Testis (tissue), 3 donors: ENCODE data around the gene HYOU1. TPM values are rescaled to one million over a fixed set of nuclear protein-coding genes. Genes with fewer than 3 reads are reported as not detected.
"Not testable (repeated sequence)": the region's sequence is repeated elsewhere in the genome, so short reads cannot be mapped to it uniquely, and the experiment has no call there.

Experiments
- DNase-seq: peaks from one replicate; pipeline ENCODE4 v3.0.0-alpha.2; 2019
- H3K27ac ChIP-seq, 2 donors: fragments of 200-600 bp; sonication (generic); one replicate each; pipeline ENCODE4 v1.5.1; 2019
- H3K27me3 ChIP-seq: fragments of 200-600 bp; sonication (generic); one replicate; pipeline ENCODE4 v1.5.1; 2019
- H3K36me3 ChIP-seq: fragments of 200-600 bp; sonication (generic); one replicate; pipeline ENCODE4 v1.5.1; 2017; ENCODE audit warnings: low read depth; ENCODE audit errors: missing control alignments
- H3K4me1 ChIP-seq: fragments of 200-600 bp; sonication (generic); one replicate; pipeline ENCODE4 v1.5.1; 2019
- H3K4me3 ChIP-seq, 2 donors: fragments of 200-600 bp; sonication (generic); one replicate each; pipeline ENCODE4 v1.5.1; 2017 to 2019
- H3K9me3 ChIP-seq: fragments of 200-600 bp; sonication (generic); one replicate; pipeline ENCODE4 v1.5.1; 2017
- POLR2A ChIP-seq: fragments of 450-650 bp; IDR thresholded peaks from one replicate; pipeline ENCODE4 v1.6.1; 2017; ENCODE audit warnings: antibody characterized with exemption, mild to moderate bottlenecking, moderate library complexity
- WGBS, 2 donors: methylation state at CpG; one replicate each; pipeline ENCODE4 v1.1.5; 2018; 5-methylcytosine and 5-hydroxymethylcytosine counted together
- intact Hi-C: fragments of 100-400 bp; cut with DNase I; formaldehyde crosslinking; loops from one replicate; pipeline ENCODE4 v1.15.1; 2023; ENCODE audit warnings: low total_unique reads
- polyA plus RNA-seq: library from polyadenylated mRNA; stranded (reverse); fragments of 350-450 nt; fragmentation: Illumina TruSeq; extraction: RNeasy Lipid Tissue Mini Kit (QIAGEN cat#74804); gene quantifications from one replicate; pipeline ENCODE4 v1.2.3, GENCODE V29; 2014; ENCODE audit warnings: low read depth, low replicate concordance; ENCODE audit not compliant: insufficient read depth
- total RNA-seq, 2 donors: library from RNA; depleted of rRNA; stranded (reverse); fragments of >200 nt; gene quantifications; one replicate each; pipeline ENCODE4 v1.2.3, GENCODE V29; 2016
- TF ChIP-seq, protein P1 (sequence below), 3 experiments: fragments of 450-650 bp in 2 of 3; fragments of 200-600 bp in 1 of 3; sonication (generic) in 1 of 3; IDR thresholded peaks; one replicate each; pipeline ENCODE4 v1.5.1; 2016 to 2019; ENCODE audit warnings: antibody characterized with exemption in 3 of 3, mild to moderate bottlenecking in 2 of 3, moderate library complexity in 1 of 3

HYOU1 gene
- total and polyA plus RNA-seq, 3 donors from 2014 or later: 126 to 209 (median 127) TPM

DNA sequence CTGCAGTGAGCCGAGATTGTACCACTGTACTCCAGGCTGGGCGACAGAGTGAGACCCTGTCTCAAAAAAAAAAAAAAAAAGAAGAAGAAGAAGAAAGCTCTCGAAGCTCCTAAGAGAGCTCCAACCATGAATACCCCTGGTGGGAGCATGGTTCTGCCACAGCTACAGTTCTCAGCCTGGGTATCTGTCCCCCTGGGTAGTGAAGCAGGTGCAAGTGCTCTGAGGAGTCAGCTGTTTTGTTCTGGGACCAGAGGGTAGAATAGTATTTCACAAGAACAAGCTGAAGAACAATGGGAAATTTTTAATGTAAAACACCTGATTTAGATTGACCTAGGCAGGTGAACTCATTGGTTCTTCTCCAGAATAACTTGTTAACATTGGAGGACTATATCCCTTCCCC, 4.3 kb upstream of the HYOU1 start:
- Histone ChIP-seq H3K9me3 (no peaks in the 10 kb centered on the region), H3K36me3 (no peaks in the 10 kb centered on the region), H3K4me3 (no peak overlapping the region), H3K27me3 (no peaks in the 10 kb centered on the region), H3K4me1 (peaks cover 12% of the 10 kb centered on the region), H3K27ac (no peak overlapping the region)
- TF ChIP-seq, protein P1, sequence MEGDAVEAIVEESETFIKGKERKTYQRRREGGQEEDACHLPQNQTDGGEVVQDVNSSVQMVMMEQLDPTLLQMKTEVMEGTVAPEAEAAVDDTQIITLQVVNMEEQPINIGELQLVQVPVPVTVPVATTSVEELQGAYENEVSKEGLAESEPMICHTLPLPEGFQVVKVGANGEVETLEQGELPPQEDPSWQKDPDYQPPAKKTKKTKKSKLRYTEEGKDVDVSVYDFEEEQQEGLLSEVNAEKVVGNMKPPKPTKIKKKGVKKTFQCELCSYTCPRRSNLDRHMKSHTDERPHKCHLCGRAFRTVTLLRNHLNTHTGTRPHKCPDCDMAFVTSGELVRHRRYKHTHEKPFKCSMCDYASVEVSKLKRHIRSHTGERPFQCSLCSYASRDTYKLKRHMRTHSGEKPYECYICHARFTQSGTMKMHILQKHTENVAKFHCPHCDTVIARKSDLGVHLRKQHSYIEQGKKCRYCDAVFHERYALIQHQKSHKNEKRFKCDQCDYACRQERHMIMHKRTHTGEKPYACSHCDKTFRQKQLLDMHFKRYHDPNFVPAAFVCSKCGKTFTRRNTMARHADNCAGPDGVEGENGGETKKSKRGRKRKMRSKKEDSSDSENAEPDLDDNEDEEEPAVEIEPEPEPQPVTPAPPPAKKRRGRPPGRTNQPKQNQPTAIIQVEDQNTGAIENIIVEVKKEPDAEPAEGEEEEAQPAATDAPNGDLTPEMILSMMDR (IDR thresholded peaks at IDR 0.05): no peak
- TF ChIP-seq POLR2A: no peak
- no peak for DNase-seq
- intact Hi-C loops: no loop called here
- 91 to 92% methylated on average over 3 of the region's 3 CpGs for WGBS, 2 donors

DNA sequence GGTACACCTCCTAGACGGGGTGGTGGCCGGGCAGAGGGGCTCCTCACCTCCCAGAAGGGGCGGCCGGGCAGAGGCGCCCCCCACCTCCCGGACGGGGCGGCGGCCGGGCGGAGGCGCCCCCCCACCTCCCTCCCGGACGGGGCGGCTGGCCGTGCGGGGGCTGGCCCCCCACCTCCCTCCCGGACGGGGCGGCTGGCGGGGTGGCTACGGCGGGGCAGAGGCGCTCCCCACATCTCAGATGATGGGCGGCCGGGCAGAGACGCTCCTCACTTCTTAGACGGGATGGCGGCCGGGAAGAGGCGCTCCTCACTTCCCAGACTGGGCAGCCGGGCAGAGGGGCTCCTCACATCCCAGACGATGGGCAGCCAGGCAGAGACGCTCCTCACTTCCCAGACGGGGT, 2.1 kb upstream of the HYOU1 start:
- H3K4me1 ChIP-seq: peaks cover 16% of the 10 kb centered on the region
- intact Hi-C loops: loop anchor here (5.0 kb wide), 1 partner anchor 38 kb away; a partner anchor contains a TSS
- not testable (repeated sequence) for DNase-seq, H3K36me3 ChIP-seq, H3K27me3 ChIP-seq, H3K4me3 ChIP-seq, H3K9me3 ChIP-seq, H3K27ac ChIP-seq
- 93% methylated on average over 26 of the region's 35 CpGs; no CpG with 5 or more reads in 1 of the 2 donors for WGBS, 2 donors

DNA sequence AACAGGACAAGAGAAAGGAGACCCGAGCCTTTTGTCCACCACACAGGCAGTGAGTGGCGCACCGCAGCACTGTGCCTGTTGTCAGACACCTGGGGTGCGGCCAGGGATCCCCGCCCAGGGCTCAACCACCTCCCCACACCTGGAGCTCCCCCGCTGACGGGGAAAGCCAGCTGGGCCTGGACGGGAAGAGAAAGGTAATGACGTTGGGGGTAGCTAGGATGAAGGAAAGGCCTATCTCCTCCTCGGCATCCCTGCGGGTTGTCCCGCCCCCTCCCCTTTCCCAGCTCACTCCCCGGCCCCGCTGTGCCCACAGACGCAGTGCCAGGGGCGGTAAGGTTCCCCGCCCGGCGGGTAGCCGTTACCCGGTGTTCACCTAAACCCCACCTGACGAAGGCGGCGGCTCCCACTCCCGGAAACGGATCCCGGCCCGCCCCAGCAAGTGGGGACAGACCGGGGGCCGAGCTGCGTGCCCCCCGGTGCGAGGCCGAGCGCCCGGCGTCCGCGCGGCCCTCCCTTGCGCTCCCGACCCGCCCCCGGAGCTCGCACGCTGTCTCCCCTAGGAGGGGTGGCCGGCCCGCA, 495 bp downstream of the HYOU1 start:
- Histone ChIP-seq H3K27ac (peak overlapping the region; percentile 63 to 83), H3K27me3 (no peaks in the 10 kb centered on the region), H3K4me3 (peak overlapping the region; percentile 90 to 96), H3K9me3 (no peaks in the 10 kb centered on the region), H3K36me3 (no peaks in the 10 kb centered on the region), H3K4me1 (peaks cover 12% of the 10 kb centered on the region)
- peak; percentile 29 for DNase-seq
- TF ChIP-seq POLR2A: no peak
- TF ChIP-seq, protein P1 (IDR thresholded peaks at IDR 0.05): no peak
- 0 to 1% methylated on average over 8 to 29 of the region's 48 CpGs for WGBS, 2 donors
- intact Hi-C loops: loop anchor here (5.0 kb wide), 1 partner anchor 41 kb away; a partner anchor contains a TSS

DNA sequence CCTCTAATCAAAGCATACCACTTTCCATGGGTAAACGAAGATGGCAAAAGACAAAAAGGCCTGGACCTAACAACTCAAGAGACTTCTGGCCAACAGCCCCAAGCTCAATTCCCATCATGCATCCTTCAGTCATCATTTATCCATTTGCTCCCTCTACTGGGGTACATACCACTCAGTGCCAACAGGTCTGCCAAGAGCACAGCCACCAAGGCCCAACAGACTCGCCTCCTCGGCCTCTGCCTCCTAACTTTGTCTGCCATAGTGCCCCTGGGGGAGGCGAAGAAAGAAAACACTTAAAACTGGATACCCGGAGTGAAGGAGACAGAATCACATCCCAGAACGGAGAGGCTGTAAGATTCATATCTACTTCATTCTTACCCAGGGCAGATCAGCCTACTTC, 1.1 kb downstream of the HYOU1 start:
- Histone ChIP-seq H3K27ac (peak overlapping the region in 1 of 2 donors; percentile 63), H3K4me1 (peaks cover 12% of the 10 kb centered on the region), H3K36me3 (no peaks in the 10 kb centered on the region), H3K4me3 (peak overlapping the region; percentile 90 to 96), H3K9me3 (no peaks in the 10 kb centered on the region), H3K27me3 (no peaks in the 10 kb centered on the region)
- 37 to 39% methylated on average over 6 of the region's 6 CpGs for WGBS, 2 donors
- no peak for DNase-seq
- TF ChIP-seq, protein P1 (IDR thresholded peaks at IDR 0.05): no peak
- no peak for TF ChIP-seq POLR2A
- intact Hi-C loops: loop anchor here (5.0 kb wide), 1 partner anchor 41 kb away; a partner anchor contains a TSS

DNA sequence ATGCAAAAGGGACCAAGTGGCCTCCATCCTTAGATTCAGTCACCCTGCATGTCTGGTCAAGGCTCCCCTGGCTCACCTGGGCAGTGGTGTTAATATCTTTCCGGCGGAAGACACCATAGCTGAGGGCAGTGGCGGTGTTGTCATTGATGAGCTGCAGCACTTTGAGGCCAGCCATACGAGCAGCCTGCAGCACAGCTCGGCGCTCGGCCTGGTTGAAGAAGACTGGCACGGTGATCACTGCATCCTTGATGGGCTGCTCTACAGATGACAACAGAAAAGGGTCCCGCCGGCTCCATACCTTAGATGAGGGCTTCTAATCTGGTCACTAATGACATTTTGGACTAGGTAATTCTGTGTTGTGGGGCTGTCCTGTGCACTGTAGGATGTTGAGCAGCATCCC, 2.6 kb downstream of the HYOU1 start:
- TF ChIP-seq, protein P1 (IDR thresholded peaks at IDR 0.05): no peak
- TF ChIP-seq POLR2A: no peak
- 98 to 99% methylated on average over 10 of the region's 10 CpGs for WGBS, 2 donors
- H3K4me1 ChIP-seq: peaks cover 12% of the 10 kb centered on the region
- intact Hi-C loops: no loop called here
- DNase-seq: no peak
- H3K27me3 ChIP-seq: no peaks in the 10 kb centered on the region
- no peak overlapping the region for H3K27ac ChIP-seq
- no peaks in the 10 kb centered on the region for H3K9me3 ChIP-seq
- H3K4me3 ChIP-seq: no peak overlapping the region
- H3K36me3 ChIP-seq: no peaks in the 10 kb centered on the region
